MM.1S (cell line): Measurements from ENCODE around the gene RASL10B.
A peak's percentile ranks its signal among the peaks of the same experiment; 100 is the strongest.

Experiments
- EZH2 ChIP-seq: fragments of 300-600 bp; sonication (generic); optimal IDR thresholded peaks from 2 replicates; pipeline ENCODE3; 2017; ENCODE audit warnings: low read depth, mild to moderate bottlenecking, antibody characterized with exemption, low read length, mixed read lengths
- EZH2phosphoT487 ChIP-seq: fragments of 300-600 bp; sonication (generic); IDR thresholded peaks from 2 replicates; pipeline ENCODE4 v1.6.1; 2018; ENCODE audit warnings: antibody characterized with exemption, low read length
- TF ChIP-seq, protein P1 (sequence below): fragments of 300-600 bp; sonication (generic); IDR thresholded peaks from 2 replicates; pipeline ENCODE4 v1.5.1; 2016; ENCODE audit warnings: antibody characterized with exemption, low read length, mixed read lengths

DNA sequence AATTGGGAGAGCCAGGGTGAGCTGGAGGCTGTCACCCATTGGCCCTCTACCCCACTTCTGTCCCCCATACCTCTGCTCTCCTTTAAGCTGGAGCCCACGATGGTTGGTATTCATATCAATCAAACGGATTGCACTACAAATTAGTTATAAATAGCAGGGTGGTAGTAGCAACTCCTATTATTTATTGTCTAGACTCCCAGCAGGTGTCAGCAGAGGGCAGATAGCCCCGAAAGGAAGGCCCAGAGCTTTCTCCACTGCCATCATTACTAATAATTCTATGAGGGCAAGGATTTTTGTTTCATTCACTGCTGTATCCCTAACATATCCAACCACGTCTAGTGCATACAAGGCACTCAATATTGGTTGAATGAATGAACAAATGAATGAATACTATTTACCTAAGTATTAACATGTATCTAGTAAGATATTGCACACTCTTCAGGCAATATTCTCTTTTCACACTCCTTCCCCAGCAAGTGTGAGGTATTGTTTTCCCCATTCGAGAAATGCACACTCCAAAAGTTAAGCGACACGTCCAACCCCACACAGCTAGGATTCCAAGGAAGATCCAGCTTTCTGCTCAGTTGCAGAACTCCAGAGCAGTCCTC, 35.6 kb downstream of the RASL10B start:
- TF ChIP-seq, protein P1, sequence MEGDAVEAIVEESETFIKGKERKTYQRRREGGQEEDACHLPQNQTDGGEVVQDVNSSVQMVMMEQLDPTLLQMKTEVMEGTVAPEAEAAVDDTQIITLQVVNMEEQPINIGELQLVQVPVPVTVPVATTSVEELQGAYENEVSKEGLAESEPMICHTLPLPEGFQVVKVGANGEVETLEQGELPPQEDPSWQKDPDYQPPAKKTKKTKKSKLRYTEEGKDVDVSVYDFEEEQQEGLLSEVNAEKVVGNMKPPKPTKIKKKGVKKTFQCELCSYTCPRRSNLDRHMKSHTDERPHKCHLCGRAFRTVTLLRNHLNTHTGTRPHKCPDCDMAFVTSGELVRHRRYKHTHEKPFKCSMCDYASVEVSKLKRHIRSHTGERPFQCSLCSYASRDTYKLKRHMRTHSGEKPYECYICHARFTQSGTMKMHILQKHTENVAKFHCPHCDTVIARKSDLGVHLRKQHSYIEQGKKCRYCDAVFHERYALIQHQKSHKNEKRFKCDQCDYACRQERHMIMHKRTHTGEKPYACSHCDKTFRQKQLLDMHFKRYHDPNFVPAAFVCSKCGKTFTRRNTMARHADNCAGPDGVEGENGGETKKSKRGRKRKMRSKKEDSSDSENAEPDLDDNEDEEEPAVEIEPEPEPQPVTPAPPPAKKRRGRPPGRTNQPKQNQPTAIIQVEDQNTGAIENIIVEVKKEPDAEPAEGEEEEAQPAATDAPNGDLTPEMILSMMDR, result peak; percentile 58
- TF ChIP-seq EZH2phosphoT487, result no peak
- TF ChIP-seq EZH2, result no peak
